ENCODE data around the gene TRAF6. TPM values are rescaled to one million over a fixed set of nuclear protein-coding genes. Genes with fewer than 3 reads are reported as not detected.

Gene TRAF6
- total and polyA plus RNA-seq, 2 of the 13 experiments (the other 11 are each of a cell fraction or from before 2014, with no cell fraction given) = 3.3 to 5.9 TPM

- TF ChIP-seq, protein P1, sequence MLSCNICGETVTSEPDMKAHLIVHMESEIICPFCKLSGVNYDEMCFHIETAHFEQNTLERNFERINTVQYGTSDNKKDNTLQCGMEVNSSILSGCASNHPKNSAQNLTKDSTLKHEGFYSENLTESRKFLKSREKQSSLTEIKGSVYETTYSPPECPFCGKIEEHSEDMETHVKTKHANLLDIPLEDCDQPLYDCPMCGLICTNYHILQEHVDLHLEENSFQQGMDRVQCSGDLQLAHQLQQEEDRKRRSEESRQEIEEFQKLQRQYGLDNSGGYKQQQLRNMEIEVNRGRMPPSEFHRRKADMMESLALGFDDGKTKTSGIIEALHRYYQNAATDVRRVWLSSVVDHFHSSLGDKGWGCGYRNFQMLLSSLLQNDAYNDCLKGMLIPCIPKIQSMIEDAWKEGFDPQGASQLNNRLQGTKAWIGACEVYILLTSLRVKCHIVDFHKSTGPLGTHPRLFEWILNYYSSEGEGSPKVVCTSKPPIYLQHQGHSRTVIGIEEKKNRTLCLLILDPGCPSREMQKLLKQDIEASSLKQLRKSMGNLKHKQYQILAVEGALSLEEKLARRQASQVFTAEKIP (CRISPR knock-in tag; IDR thresholded peaks at IDR 0.05; ENCODE audit: borderline replicate concordance) = no peak
- TF ChIP-seq RARG (CRISPR knock-in tag; IDR thresholded peaks at IDR 0.05; ENCODE audit: low read depth) (no peak), ZNF792 (CRISPR knock-in tag; IDR thresholded peaks at IDR 0.05) (peak; percentile 77), GATAD1 (CRISPR knock-in tag; IDR thresholded peaks at IDR 0.05) (peak; percentile 93), HDAC6 (IDR thresholded peaks at IDR 0.05; ENCODE audit: low read depth, low read length) (no peak), GLI4 (CRISPR knock-in tag; IDR thresholded peaks at IDR 0.05; ENCODE audit: borderline replicate concordance) (peak; percentile 70; the same call in 1 of the 2 replicates), FOXK2 (IDR thresholded peaks at IDR 0.05) (no peak), ZNF570 (CRISPR knock-in tag; IDR thresholded peaks at IDR 0.05; ENCODE audit: borderline replicate concordance) (0 out of 2 replicates have a peak, but pooled peaks have one; percentile 82), CEBPB (IDR thresholded peaks at IDR 0.05; ENCODE audit: borderline replicate concordance, low read depth, low read length) (no peak), SKIL (CRISPR knock-in tag; IDR thresholded peaks at IDR 0.05; ENCODE audit: borderline replicate concordance) (no peak), HOXD1 (CRISPR knock-in tag; IDR thresholded peaks at IDR 0.05) (peak; percentile 81; the same call in 1 of the 2 replicates), NFIB (CRISPR knock-in tag; IDR thresholded peaks at IDR 0.05; ENCODE audit: borderline replicate concordance) (no peak), ATF7 (IDR thresholded peaks at IDR 0.05) (no peak), ATF7 (CRISPR knock-in tag; IDR thresholded peaks at IDR 0.05) (no peak), KDM5B (CRISPR knock-in tag; IDR thresholded peaks at IDR 0.05; ENCODE audit: borderline replicate concordance) (peak; percentile 97), IKZF1 (IDR thresholded peaks at IDR 0.05) (no peak), ZSCAN20 (CRISPR knock-in tag; IDR thresholded peaks at IDR 0.05; ENCODE audit: borderline replicate concordance) (peak; percentile 78; the same call in 1 of the 2 replicates), NR1H2 (CRISPR knock-in tag; IDR thresholded peaks at IDR 0.05; ENCODE audit: borderline replicate concordance, low read depth) (no peak), ZNF558 (CRISPR knock-in tag; IDR thresholded peaks at IDR 0.05; ENCODE audit: borderline replicate concordance) (no peak), NCOA1 (CRISPR knock-in tag; IDR thresholded peaks at IDR 0.05) (peak; percentile 84; the same call in 1 of the 2 replicates), RBM39 (IDR thresholded peaks at IDR 0.05; ENCODE audit: low read depth, low read length, poor library complexity, severe bottlenecking) (peak; percentile 86), HCFC1 (IDR thresholded peaks at IDR 0.05; ENCODE audit: low read depth, low read length) (peak; percentile 49; the same call in 1 of the 2 replicates), IKZF5 (CRISPR knock-in tag; IDR thresholded peaks at IDR 0.05) (peak; percentile 78; the same call in 1 of the 2 replicates), PRMT3 (CRISPR knock-in tag; IDR thresholded peaks at IDR 0.05; ENCODE audit: borderline replicate concordance, low read depth) (no peak), ZNF761 (CRISPR knock-in tag; conservative IDR thresholded peaks at IDR 0.05) (no peak)
Observed at GRCh38 chr11:36509694-36510593, at the start of gene TRAF6 (continued).

All from HepG2 (cell line).